Measurements from ENCODE around the gene SLU7. TPM values are rescaled to one million over a fixed set of nuclear protein-coding genes. Genes with fewer than 3 reads are reported as not detected.

Gene SLU7
- total RNA-seq, 1 donor from 2014 or later = 59.3 TPM

- Mint-ChIP-seq H3K4me1 (no peaks in the 10 kb centered on the region), H3K27ac (no peak overlapping the region)
Measured at GRCh38 chr5:160359816-160360215, 59.1 kb downstream of the SLU7 start.

GRCh38 chr5:160359242-160359641 lies 59.6 kb downstream of the SLU7 start:
- no peak for ATAC-seq (ENCODE audit: low read depth)
- Mint-ChIP-seq H3K4me1 (no peaks in the 10 kb centered on the region), H3K4me3 (no peak overlapping the region), H3K36me3 (ENCODE audit: low read depth) (no peaks in the 10 kb centered on the region), H3K27ac (no peak overlapping the region), H3K9me3 (no peaks in the 10 kb centered on the region), H3K27me3 (peaks cover 10% of the 10 kb centered on the region)
- TF ChIP-seq CTCF (IDR thresholded peaks at IDR 0.05) = no peak
- intact Hi-C loops (cut with micrococcal nuclease) = no loop called here
- ChIA-PET CTCF (no interaction called here), POLR2A (no interaction called here)
- no peak for DNase-seq

More at GRCh38 chr5:160359816-160360215, 59.1 kb downstream of the SLU7 start:
- intact Hi-C loops (cut with micrococcal nuclease) = no loop called here
- TF ChIP-seq CTCF (IDR thresholded peaks at IDR 0.05) = no peak
- ChIA-PET CTCF (no interaction called here), POLR2A (no interaction called here)
- peaks cover 13% of the 10 kb centered on the region for H3K27me3 Mint-ChIP-seq
- H3K36me3 Mint-ChIP-seq (ENCODE audit: low read depth) = no peaks in the 10 kb centered on the region
- H3K9me3 Mint-ChIP-seq = no peaks in the 10 kb centered on the region
- DNase-seq = no peak
- ATAC-seq (ENCODE audit: low read depth) = no peak
- H3K4me3 Mint-ChIP-seq = no peak overlapping the region

GRCh38 chr5:160357861-160358411 lies 60.9 kb downstream of the SLU7 start:
- ChIA-PET CTCF (no interaction called here), POLR2A (interaction anchor here (0.7 kb wide), 1 partner anchor 70 kb away, joined by 3 read pairs; no protein-coding TSS in a partner anchor)
- intact Hi-C loops (cut with micrococcal nuclease) = no loop called here
- ATAC-seq (ENCODE audit: low read depth) (no peak), DNase-seq (no peak)
- Mint-ChIP-seq H3K27ac (no peak overlapping the region), H3K4me1 (no peaks in the 10 kb centered on the region), H3K9me3 (no peaks in the 10 kb centered on the region), H3K4me3 (no peak overlapping the region), H3K27me3 (peaks cover 10% of the 10 kb centered on the region), H3K36me3 (ENCODE audit: low read depth) (no peaks in the 10 kb centered on the region)
- TF ChIP-seq CTCF (IDR thresholded peaks at IDR 0.05) = no peak

- no peak overlapping the region for H3K4me3 Mint-ChIP-seq
- intact Hi-C loops (cut with micrococcal nuclease) = no loop called here
- no peak for ATAC-seq (ENCODE audit: low read depth)
- H3K27me3 Mint-ChIP-seq = peaks cover 10% of the 10 kb centered on the region
- no peaks in the 10 kb centered on the region for H3K36me3 Mint-ChIP-seq (ENCODE audit: low read depth)
- H3K4me1 Mint-ChIP-seq = no peaks in the 10 kb centered on the region
- H3K27ac Mint-ChIP-seq = no peak overlapping the region
- DNase-seq = no peak
- H3K9me3 Mint-ChIP-seq = no peaks in the 10 kb centered on the region
- TF ChIP-seq CTCF (IDR thresholded peaks at IDR 0.05) = no peak
- ChIA-PET CTCF (no interaction called here), POLR2A (interaction anchor here (0.7 kb wide), 1 partner anchor 69 kb away, joined by 3 read pairs; no protein-coding TSS in a partner anchor)
Measured at GRCh38 chr5:160357394-160357793, 61.5 kb downstream of the SLU7 start.

GRCh38 chr5:160356550-160357347 lies 62.1 kb downstream of the SLU7 start:
- no peak overlapping the region for H3K27ac Mint-ChIP-seq
- TF ChIP-seq CTCF (IDR thresholded peaks at IDR 0.05) = no peak
- no peak overlapping the region for H3K4me3 Mint-ChIP-seq
- DNase-seq = no peak
- H3K9me3 Mint-ChIP-seq = no peaks in the 10 kb centered on the region
- H3K27me3 Mint-ChIP-seq = peaks cover 8% of the 10 kb centered on the region
- H3K36me3 Mint-ChIP-seq (ENCODE audit: low read depth) = no peaks in the 10 kb centered on the region
- ChIA-PET CTCF (no interaction called here), POLR2A (no interaction called here)
- no peaks in the 10 kb centered on the region for H3K4me1 Mint-ChIP-seq
- ATAC-seq (ENCODE audit: low read depth) = no peak
- intact Hi-C loops (cut with micrococcal nuclease) = no loop called here
